ENCODE measurements around the gene PLEKHA7.
A peak's percentile ranks its signal among the peaks of the same experiment; 100 is the strongest.

PLEKHA7 gene

DNA sequence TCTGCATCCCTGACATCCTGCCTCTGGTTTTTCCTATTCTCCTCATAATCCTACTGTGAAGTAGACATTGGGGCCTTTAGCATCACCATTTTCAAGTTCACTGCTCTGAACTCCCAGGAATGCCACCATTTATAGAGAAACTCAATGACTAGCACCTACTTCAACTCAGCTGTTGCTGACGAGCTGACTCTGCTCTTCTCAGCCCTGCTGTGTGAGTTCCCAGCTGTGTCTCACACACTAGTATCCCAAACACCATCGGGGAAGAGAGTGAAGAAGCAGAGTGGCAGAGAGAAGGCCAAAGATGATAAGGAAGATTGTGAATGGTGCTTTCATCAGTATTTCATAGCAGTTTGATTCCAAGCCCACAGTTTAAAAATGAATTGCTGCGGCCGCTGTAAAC lies 71.9 kb downstream of the PLEKHA7 start:
- Histone ChIP-seq H3K36me3 (no peaks in the 10 kb centered on the region), H3K27me3 (no peaks in the 10 kb centered on the region), H3K4me1 (no peaks in the 10 kb centered on the region), H3K9me3 (no peaks in the 10 kb centered on the region), H3K4me3 (no peak overlapping the region), H3K27ac (no peak overlapping the region)
- intact Hi-C loops (cut with DNase I; ENCODE audit: low total_unique reads) = no loop called here
- no peak for DNase-seq
- TF ChIP-seq, protein P1, sequence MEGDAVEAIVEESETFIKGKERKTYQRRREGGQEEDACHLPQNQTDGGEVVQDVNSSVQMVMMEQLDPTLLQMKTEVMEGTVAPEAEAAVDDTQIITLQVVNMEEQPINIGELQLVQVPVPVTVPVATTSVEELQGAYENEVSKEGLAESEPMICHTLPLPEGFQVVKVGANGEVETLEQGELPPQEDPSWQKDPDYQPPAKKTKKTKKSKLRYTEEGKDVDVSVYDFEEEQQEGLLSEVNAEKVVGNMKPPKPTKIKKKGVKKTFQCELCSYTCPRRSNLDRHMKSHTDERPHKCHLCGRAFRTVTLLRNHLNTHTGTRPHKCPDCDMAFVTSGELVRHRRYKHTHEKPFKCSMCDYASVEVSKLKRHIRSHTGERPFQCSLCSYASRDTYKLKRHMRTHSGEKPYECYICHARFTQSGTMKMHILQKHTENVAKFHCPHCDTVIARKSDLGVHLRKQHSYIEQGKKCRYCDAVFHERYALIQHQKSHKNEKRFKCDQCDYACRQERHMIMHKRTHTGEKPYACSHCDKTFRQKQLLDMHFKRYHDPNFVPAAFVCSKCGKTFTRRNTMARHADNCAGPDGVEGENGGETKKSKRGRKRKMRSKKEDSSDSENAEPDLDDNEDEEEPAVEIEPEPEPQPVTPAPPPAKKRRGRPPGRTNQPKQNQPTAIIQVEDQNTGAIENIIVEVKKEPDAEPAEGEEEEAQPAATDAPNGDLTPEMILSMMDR (IDR thresholded peaks at IDR 0.05) = no peak

DNA sequence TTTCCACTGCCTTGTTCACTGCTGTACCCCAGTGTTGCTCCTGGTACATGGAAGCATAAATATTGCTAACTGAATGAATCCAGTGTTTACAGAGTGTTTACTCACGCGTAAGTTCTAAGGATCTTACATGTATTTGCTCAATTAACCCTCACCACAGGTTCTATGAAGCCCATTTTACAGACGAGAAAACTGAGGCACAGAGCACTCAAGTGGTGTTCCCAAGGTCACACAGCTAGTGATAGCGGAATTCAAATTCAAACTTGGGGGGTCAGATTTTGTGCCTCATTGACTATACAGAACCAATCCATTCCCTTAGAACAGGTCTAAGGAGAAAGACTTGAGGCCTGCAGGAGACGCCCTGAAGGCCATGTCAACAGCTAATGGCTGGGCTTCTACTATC lies 72.3 kb downstream of the PLEKHA7 start:
- Histone ChIP-seq H3K36me3 (no peaks in the 10 kb centered on the region), H3K27ac (no peak overlapping the region), H3K4me1 (no peaks in the 10 kb centered on the region), H3K9me3 (no peaks in the 10 kb centered on the region), H3K4me3 (no peak overlapping the region), H3K27me3 (no peaks in the 10 kb centered on the region)
- DNase-seq = no peak
- intact Hi-C loops (cut with DNase I; ENCODE audit: low total_unique reads) = no loop called here
- TF ChIP-seq, protein P1 (IDR thresholded peaks at IDR 0.05) = no peak

DNA sequence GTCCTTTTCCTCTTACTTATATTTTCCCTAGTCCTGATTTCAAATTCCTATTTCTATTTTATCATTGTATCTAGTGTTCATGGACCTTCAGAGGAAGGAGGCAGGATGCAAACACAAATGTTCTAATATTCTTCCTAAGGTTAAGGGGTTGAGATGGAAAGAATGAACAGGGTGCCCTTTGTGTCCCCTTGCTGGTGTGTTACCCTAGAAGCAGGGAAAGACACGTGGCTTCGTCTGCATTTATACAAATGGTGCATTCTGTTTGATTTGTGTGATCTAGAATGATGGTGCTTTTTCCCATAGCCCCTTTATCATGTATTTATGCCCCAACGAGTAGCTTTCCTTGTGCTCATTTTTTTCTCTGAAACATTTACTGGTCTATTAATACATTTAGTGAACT lies 76.2 kb downstream of the PLEKHA7 start:
- H3K9me3 ChIP-seq = no peaks in the 10 kb centered on the region
- H3K27ac ChIP-seq = no peak overlapping the region
- H3K36me3 ChIP-seq = no peaks in the 10 kb centered on the region
- H3K4me1 ChIP-seq = peaks cover 0 to 14% (median 13%) of the 10 kb centered on the region in 4 donors
- H3K27me3 ChIP-seq = no peaks in the 10 kb centered on the region
- H3K4me3 ChIP-seq = no peak overlapping the region
- TF ChIP-seq, protein P1 (IDR thresholded peaks at IDR 0.05) = no peak
- no peak for DNase-seq
- intact Hi-C loops (cut with DNase I; ENCODE audit: low total_unique reads) = no loop called here

DNA sequence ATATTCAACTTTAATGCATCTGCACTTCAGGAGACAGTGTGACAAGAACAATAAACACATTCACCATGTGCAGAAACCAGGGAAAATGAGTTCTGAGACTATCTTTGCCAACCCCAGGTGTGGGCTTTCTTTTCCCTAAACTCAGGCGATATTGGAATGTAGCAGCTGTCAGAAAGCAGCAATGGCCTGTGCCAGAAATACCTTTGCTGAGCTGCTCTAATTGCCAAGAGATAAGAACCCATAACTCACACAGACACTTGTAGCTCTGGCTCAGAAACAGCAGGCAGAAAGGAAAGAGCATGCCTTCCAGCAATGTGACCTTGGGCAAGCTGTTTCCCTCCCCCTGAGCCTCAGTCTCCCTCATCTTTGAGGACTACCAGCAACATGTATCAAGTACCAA lies 77.6 kb downstream of the PLEKHA7 start:
- Histone ChIP-seq H3K27ac (no peak overlapping the region), H3K4me3 (no peak overlapping the region), H3K27me3 (no peaks in the 10 kb centered on the region), H3K36me3 (no peaks in the 10 kb centered on the region), H3K4me1 (peaks cover 0 to 20% (median 14%) of the 10 kb centered on the region in 4 donors), H3K9me3 (no peaks in the 10 kb centered on the region)
- intact Hi-C loops (cut with DNase I; ENCODE audit: low total_unique reads) = loop anchor here (2.0 kb wide), 1 partner anchor 132 kb away; no protein-coding TSS in a partner anchor
- TF ChIP-seq, protein P1 (IDR thresholded peaks at IDR 0.05) = no peak
- no peak for DNase-seq

DNA sequence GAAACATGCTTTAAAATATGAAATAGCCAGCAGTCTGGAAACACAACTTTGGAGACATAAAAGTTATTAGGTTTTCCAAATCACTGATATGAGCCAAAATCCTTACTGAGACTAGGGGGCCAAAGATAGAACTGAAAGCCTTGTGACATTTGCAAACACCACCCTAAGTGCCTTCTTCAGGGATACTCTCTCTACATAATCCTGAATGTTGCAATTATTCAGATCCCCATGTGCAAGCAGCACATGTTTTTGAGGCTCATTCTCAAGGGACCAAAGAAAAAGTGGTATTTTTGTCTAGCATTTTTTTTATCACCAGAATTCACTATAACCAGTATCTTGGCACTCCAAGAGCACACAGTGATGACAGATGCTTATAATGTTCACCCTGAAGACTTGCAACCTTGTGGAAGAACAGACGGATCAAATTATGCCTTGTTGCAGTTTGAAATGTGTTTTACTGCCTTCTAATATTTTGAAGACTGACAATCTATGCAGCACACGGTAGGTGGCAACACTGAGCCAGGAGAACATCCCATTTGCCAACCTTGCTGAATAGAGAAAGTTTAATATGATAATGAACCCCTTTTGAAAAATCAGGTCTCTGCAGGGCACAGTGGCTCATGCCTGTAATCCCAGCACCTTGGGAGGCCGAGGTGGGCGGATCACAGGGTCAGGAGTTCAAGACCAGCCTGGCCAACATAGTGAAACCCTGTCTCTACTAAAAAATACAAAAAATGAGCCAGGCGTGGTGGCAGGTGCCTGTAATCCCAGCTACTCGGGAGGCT lies 78.5 kb downstream of the PLEKHA7 start:
- no peaks in the 10 kb centered on the region for H3K27me3 ChIP-seq
- no peaks in the 10 kb centered on the region for H3K9me3 ChIP-seq
- no peaks in the 10 kb centered on the region for H3K36me3 ChIP-seq
- peaks cover 0 to 20% (median 14%) of the 10 kb centered on the region in 4 donors for H3K4me1 ChIP-seq
- intact Hi-C loops (cut with DNase I; ENCODE audit: low total_unique reads) = loop anchor here (2.0 kb wide), 1 partner anchor 133 kb away; no protein-coding TSS in a partner anchor
- TF ChIP-seq, protein P1 (IDR thresholded peaks at IDR 0.05) = peak; percentile 32 to 60
- H3K4me3 ChIP-seq = no peak overlapping the region
- no peak overlapping the region for H3K27ac ChIP-seq
- no peak for DNase-seq

Data from tibial artery (tissue), 4 donors.